Keratinocyte (primary cell): ENCODE data around the gene INTS14. TPM values are rescaled to one million over a fixed set of nuclear protein-coding genes. Genes with fewer than 3 reads are reported as not detected.

Source experiments
- DNase-seq: peaks from one replicate; pipeline ENCODE4 v3.0.0-alpha.2; 2011; ENCODE audit warnings: low read depth, missing footprints, low spot score
- FAIRE-seq: peaks from 2 replicates; lab custom pipeline; 2011; peaks lifted over from hg19 to GRCh38; lab: Jason Lieb, UNC
- H2AFZ ChIP-seq: 2 replicates; pipeline ENCODE4 v1.6.0; 2012; ENCODE audit warnings: low read length, control low read depth, inconsistent platforms; ENCODE audit not compliant: control insufficient read depth
- H3K27ac ChIP-seq: 2 replicates; pipeline ENCODE4 v1.5.1; 2011; ENCODE audit warnings: low read length; ENCODE audit not compliant: control insufficient read depth, insufficient read depth
- H3K27me3 ChIP-seq: 3 replicates; pipeline ENCODE4 v1.6.0; 2011; ENCODE audit warnings: low read length; ENCODE audit not compliant: control insufficient read depth, insufficient read depth; ENCODE audit errors: extremely low read depth
- H3K36me3 ChIP-seq, 2 experiments: 2 replicates in 1 of 2; 3 replicates in 1 of 2; pipeline ENCODE4 v1.5.1; 2011; ENCODE audit warnings: low read length in 2 of 2, mild to moderate bottlenecking in 1 of 2; ENCODE audit not compliant: control insufficient read depth in 2 of 2, insufficient read depth in 2 of 2; ENCODE audit errors: extremely low read depth in 1 of 2
- H3K4me1 ChIP-seq: 3 replicates; pipeline ENCODE4 v1.5.1; 2011; ENCODE audit warnings: low read length; ENCODE audit not compliant: control insufficient read depth, insufficient read depth; ENCODE audit errors: extremely low read depth
- H3K4me2 ChIP-seq: 3 replicates; pipeline ENCODE4 v1.6.0; 2011; ENCODE audit warnings: low read depth, low read length; ENCODE audit not compliant: control insufficient read depth, insufficient read depth; ENCODE audit errors: extremely low read depth
- H3K4me3 ChIP-seq, 3 experiments: fragments of 200-600 bp in 1 of 3; sonication (generic) in 1 of 3; 2 replicates in 2 of 3; 3 replicates in 1 of 3; pipeline ENCODE4 v1.5.1; 2011 to 2016; ENCODE audit warnings: low read length in 3 of 3, mild to moderate bottlenecking in 3 of 3, control low read depth in 2 of 3, inconsistent platforms in 1 of 3, low read depth in 1 of 3, mixed read lengths in 1 of 3, mixed run types in 1 of 3, moderate library complexity in 1 of 3; ENCODE audit not compliant: control insufficient read depth in 2 of 3, insufficient read depth in 2 of 3; ENCODE audit errors: extremely low read depth in 1 of 3
- H3K79me2 ChIP-seq: 2 replicates; pipeline ENCODE4 v1.6.0; 2012; ENCODE audit warnings: low read length; ENCODE audit not compliant: control insufficient read depth, insufficient read depth
- H3K9ac ChIP-seq: 3 replicates; pipeline ENCODE4 v1.6.0; 2011; ENCODE audit warnings: low read length; ENCODE audit not compliant: control insufficient read depth, insufficient read depth; ENCODE audit errors: extremely low read depth
- H3K9me1 ChIP-seq: 3 replicates; pipeline ENCODE4 v1.6.0; 2011; ENCODE audit warnings: low read length; ENCODE audit not compliant: control insufficient read depth, insufficient read depth; ENCODE audit errors: extremely low read depth
- H3K9me3 ChIP-seq: 2 replicates; pipeline ENCODE4 v1.5.1; 2012; ENCODE audit warnings: low read depth, low read length; ENCODE audit not compliant: control insufficient read depth
- H4K20me1 ChIP-seq: 3 replicates; pipeline ENCODE4 v1.6.0; 2011; ENCODE audit warnings: low read length; ENCODE audit not compliant: control insufficient read depth, insufficient read depth; ENCODE audit errors: extremely low read depth
- EZH2 ChIP-seq: IDR thresholded peaks from one replicate; pipeline ENCODE4 v1.6.1; 2012; ENCODE audit warnings: inconsistent platforms, mild to moderate bottlenecking, low read length, moderate library complexity
- dilution Hi-C: fragments of 300-500 bp; cut with MboI; formaldehyde crosslinking; loops from one replicate; pipeline ENCODE4 v1.7.0; 2020; ENCODE audit warnings: low sequenced_read_pairs; ENCODE audit not compliant: extremely low pct_ligation_motif_present
- polyA plus RNA-seq, 5 experiments: library from polyadenylated mRNA; depleted of rRNA in 3 of 5; stranded (reverse) in 3 of 5; stranded (forward) in 1 of 5; unstranded in 1 of 5; fragments of >200 nt; gene quantifications; 1 replicate in 1 of 5; 2 replicates in 3 of 5; 3 replicates in 1 of 5; pipeline versions ENCODE4 v1.2.1 to v1.2.3, GENCODE V29; 2011 to 2012; ENCODE audit warnings: missing spikeins in 2 of 5, low read depth in 1 of 5, low replicate concordance in 1 of 5
- TF ChIP-seq, protein P1 (sequence below), 3 experiments: IDR thresholded peaks in 1 of 3; conservative IDR thresholded peaks in 1 of 3; optimal IDR thresholded peaks in 1 of 3; 2 replicates in 2 of 3; 3 replicates in 1 of 3; pipeline versions ENCODE3 to v1.5.1; 2011; ENCODE audit warnings: low read length in 3 of 3, mild to moderate bottlenecking in 3 of 3, moderate library complexity in 2 of 3, control low read depth in 1 of 3, inconsistent platforms in 1 of 3; ENCODE audit not compliant: insufficient read depth in 2 of 3; ENCODE audit errors: extremely low read depth in 1 of 3

Gene INTS14
- polyA plus RNA-seq, 1 donor (not counting 4 experiments of a cell fraction or from before 2014, with no cell fraction given), result 51.0 TPM

DNA sequence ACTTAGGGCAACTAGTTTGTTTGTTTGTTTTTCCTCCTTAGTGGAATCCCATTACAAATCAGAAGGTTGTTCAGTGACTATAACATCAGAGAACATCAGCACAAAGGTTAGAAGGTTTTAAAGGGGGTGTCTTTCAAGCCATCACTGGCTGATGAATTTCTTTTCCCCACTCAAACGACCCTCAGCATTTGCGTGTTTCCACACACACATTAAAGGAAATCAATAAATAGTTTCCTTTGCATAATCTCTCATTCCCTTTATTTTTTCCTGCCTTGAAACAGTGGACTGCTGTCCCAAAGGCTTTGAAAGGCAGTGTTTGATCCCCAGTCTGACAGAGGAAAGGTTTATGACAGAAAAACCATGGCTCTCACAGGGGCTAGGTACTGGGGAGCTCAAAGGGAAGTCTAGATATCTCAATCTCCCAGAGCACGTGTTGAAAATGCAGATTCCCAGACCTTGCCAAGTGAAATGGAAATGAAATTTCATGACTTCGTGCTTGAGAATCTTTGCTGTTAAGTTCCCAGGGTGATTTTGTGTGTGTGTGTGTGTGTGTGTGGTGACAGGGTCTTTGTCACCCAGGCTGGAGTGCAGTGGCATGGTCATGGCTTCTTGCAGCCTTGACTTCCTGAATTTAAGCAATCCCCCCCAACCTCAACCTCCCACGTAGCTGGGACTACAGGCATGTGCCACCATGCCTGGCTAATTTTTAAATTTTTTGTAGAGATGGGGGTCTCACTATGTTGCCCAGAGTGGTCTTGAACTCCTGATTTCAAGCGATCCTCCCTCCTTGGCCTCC is 2.2 kb upstream of the INTS14 start:
- TF ChIP-seq, protein P1, sequence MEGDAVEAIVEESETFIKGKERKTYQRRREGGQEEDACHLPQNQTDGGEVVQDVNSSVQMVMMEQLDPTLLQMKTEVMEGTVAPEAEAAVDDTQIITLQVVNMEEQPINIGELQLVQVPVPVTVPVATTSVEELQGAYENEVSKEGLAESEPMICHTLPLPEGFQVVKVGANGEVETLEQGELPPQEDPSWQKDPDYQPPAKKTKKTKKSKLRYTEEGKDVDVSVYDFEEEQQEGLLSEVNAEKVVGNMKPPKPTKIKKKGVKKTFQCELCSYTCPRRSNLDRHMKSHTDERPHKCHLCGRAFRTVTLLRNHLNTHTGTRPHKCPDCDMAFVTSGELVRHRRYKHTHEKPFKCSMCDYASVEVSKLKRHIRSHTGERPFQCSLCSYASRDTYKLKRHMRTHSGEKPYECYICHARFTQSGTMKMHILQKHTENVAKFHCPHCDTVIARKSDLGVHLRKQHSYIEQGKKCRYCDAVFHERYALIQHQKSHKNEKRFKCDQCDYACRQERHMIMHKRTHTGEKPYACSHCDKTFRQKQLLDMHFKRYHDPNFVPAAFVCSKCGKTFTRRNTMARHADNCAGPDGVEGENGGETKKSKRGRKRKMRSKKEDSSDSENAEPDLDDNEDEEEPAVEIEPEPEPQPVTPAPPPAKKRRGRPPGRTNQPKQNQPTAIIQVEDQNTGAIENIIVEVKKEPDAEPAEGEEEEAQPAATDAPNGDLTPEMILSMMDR (optimal IDR thresholded peaks at IDR 0.05 in 1 of 3, IDR thresholded peaks at IDR 0.05 in 1 of 3, conservative IDR thresholded peaks at IDR 0.05 in 1 of 3; ENCODE audit: extremely low read depth in 1 of 3, insufficient read depth in 2 of 3, low read length in 3 of 3), result no peak
- no peak for TF ChIP-seq EZH2
- no peak overlapping the region for H3K9ac ChIP-seq
- no peaks in the 10 kb centered on the region for H3K36me3 ChIP-seq
- H3K4me3 ChIP-seq, result no peak overlapping the region
- peaks cover 19% of the 10 kb centered on the region for H3K4me1 ChIP-seq
- dilution Hi-C loops, result no loop called here
- H3K79me2 ChIP-seq, result peaks cover 21% of the 10 kb centered on the region
- no peak overlapping the region for H2AFZ ChIP-seq
- DNase-seq, result no peak
- FAIRE-seq, result no peak
- no peak overlapping the region for H3K4me2 ChIP-seq
- no peaks in the 10 kb centered on the region for H3K27me3 ChIP-seq
- H3K9me1 ChIP-seq, result no peaks in the 10 kb centered on the region
- H4K20me1 ChIP-seq, result no peaks in the 10 kb centered on the region
- H3K9me3 ChIP-seq, result no peaks in the 10 kb centered on the region
- no peak overlapping the region for H3K27ac ChIP-seq

DNA sequence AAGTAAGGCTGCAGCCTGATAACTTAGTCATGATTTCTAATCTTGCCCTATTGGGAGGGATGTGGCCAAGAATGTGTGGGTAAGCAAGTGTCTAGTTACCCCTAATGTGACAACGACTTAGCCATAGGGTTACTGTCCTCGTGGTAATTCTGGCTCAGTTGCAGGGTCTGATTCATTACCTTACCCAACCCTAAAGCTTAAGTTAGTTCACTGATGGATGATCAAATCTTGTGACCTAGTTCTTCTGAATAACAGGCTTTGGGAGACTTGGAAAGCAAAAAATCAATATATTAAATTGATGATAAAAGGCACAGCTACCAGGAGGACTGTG is 1.6 kb upstream of the INTS14 start:
- no peak overlapping the region for H3K9ac ChIP-seq
- FAIRE-seq, result no peak
- peak overlapping the region; percentile 67 for H3K4me2 ChIP-seq

More for the DNA sequence above, 1.6 kb upstream of the INTS14 start:
- Histone ChIP-seq H2AFZ (no peak overlapping the region), H3K27me3 (no peaks in the 10 kb centered on the region), H3K36me3 (no peaks in the 10 kb centered on the region), H4K20me1 (no peaks in the 10 kb centered on the region), H3K27ac (no peak overlapping the region), H3K9me1 (no peaks in the 10 kb centered on the region), H3K9me3 (no peaks in the 10 kb centered on the region), H3K4me1 (peaks cover 19% of the 10 kb centered on the region), H3K79me2 (peaks cover 22% of the 10 kb centered on the region), H3K4me3 (no peak overlapping the region)
- DNase-seq, result no peak
- TF ChIP-seq, protein P1 (optimal IDR thresholded peaks at IDR 0.05 in 1 of 3, IDR thresholded peaks at IDR 0.05 in 1 of 3, conservative IDR thresholded peaks at IDR 0.05 in 1 of 3; ENCODE audit: extremely low read depth in 1 of 3, insufficient read depth in 2 of 3, low read length in 3 of 3), result no peak
- TF ChIP-seq EZH2, result no peak
- dilution Hi-C loops, result no loop called here
